Activated CD4-positive, alpha-beta memory T cell treated with anti-CD3 and anti-CD28 coated beads, Interleukin-2, amount 10 ng/mL, durations not matched to agents 7 days and 5 days (primary cell): ENCODE results near the gene CASKIN1. TPM values are rescaled to one million over a fixed set of nuclear protein-coding genes. Genes with fewer than 3 reads are reported as not detected.

ENCODE experiments used
- CTCF ChIA-PET: fragments of 350-600 bp; sonication (Branson Sonifier 250); formaldehyde crosslinking; loops from one replicate; lab custom pipeline; 2021; ENCODE audit warnings: antibody characterized with exemption, inconsistent platforms; lab: Charles Lee
- POLR2A ChIA-PET: fragments of 350-600 bp; sonication (Branson Sonifier 250); formaldehyde crosslinking; loops from one replicate; lab custom pipeline; 2021; ENCODE audit warnings: antibody characterized with exemption; lab: Charles Lee
- DNase-seq: peaks from one replicate; pipeline ENCODE4 v3.0.0-alpha.2; 2020
- H3K27ac Mint-ChIP-seq: one replicate; pipeline ENCODE4 v1.8.0; 2021; ENCODE audit warnings: mild to moderate bottlenecking, mixed read lengths
- H3K27me3 Mint-ChIP-seq: one replicate; pipeline ENCODE4 v1.8.0; 2021; ENCODE audit warnings: mixed read lengths
- H3K36me3 Mint-ChIP-seq: one replicate; pipeline ENCODE4 v1.8.0; 2021; ENCODE audit warnings: low read depth, mixed read lengths
- H3K4me1 Mint-ChIP-seq: one replicate; pipeline ENCODE4 v1.8.0; 2021; ENCODE audit warnings: mixed read lengths
- H3K4me3 Mint-ChIP-seq: one replicate; pipeline ENCODE4 v1.8.0; 2021; ENCODE audit warnings: mild to moderate bottlenecking, mixed read lengths
- H3K9me3 Mint-ChIP-seq: one replicate; pipeline ENCODE4 v1.8.0; 2021; ENCODE audit warnings: mixed read lengths
- total RNA-seq, 2 experiments: library from RNA; stranded (reverse); gene quantifications; one replicate each; pipeline ENCODE4 v1.2.3, GENCODE V29; 2021

The CASKIN1 gene
- total RNA-seq, 2 experiments from 2014 or later: 0.18 to 1.4 TPM

DNA sequence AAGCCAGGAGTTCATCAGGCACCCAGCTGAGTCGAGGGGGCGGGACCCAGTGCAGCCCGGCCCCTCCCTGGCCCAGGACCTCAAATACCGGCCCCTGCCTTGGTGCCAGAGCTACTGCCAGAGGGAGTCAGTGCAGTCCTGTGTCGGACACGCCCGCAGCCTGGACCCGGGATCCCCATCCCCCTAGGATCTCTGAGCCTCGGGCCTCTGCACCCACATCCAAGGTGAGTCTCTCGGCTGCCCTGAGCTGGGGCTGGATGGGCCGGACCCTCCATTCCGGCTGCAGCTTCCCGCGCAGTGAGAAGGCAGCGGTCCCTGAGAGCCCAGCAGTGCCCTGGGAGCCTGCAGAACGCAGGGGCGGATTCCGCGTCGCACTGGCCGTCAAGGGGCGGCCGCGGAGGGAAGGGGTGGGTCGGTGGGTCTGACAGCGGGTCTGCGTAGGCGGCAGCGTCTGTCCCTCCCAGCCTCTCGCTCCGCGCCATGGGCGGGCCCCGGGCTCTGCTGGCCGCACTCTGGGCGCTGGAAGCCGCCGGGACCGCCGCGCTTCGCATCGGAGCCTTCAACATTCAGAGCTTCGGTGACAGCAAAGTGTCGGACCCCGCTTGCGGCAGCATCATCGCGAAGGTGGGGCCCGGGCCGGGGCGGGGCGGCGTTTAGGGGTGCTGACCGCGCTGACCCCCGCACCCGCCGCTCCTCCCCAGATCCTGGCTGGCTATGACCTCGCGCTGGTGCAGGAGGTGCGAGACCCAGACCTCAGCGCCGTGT is 40.1 kb upstream of the CASKIN1 start, which contains the start of gene DNASE1L2:
Gene DNASE1L2 (plus strand): TSS at position 108 of the 765 bp plus-strand sequence. CDS start 373 bp downstream, at position 481.
- DNase-seq: no peak
- no peaks in the 10 kb centered on the region for H3K4me1 Mint-ChIP-seq
- no peaks in the 10 kb centered on the region for H3K27me3 Mint-ChIP-seq
- CTCF ChIA-PET: no interaction called here
- POLR2A ChIA-PET: interaction anchor here (0.8 to 2.5 kb wide), 3 partner anchors 11 to 22 kb away, joined by 3 to 11 read pairs (median 7); partner anchors contain the start of genes ECI1 and PGP
- H3K27ac Mint-ChIP-seq: no peak within 1 kb of the TSS
- H3K9me3 Mint-ChIP-seq: no peaks in the 10 kb centered on the region
- peaks cover 5% of the 10 kb centered on the region for H3K36me3 Mint-ChIP-seq
- H3K4me3 Mint-ChIP-seq: no peak within 1 kb of the TSS

DNA sequence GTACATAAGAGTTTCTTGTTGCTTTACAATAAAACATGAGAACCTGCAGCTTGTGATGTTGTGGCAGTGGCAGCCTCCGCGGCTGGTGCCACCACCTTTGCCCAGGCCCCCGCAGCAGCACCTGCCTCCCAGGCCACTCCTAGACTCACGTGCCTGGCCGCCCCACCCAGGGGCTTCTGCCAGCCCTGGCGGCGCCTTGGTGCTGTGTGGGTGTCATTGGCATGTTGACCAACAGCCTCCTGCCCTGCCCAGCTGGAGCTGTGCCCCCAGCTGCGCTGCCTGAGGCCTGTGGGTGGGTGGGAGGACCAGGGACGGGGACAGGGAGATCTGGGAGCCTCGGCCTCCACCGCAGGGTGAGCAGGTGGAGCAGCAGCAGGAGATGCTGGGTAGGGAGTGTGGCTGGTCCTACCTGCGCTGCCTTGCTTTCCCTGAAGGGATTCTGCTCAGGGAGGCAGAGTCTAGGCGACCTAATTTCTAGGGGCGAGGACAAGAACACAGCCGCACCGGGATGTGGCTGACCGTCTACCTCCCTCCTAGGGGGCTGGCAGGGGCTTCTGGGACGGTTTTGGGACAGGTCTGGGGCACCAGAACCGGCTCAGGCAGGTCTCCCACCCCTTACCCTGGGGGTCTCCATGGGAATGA is 39.4 kb upstream of the CASKIN1 start:
- Mint-ChIP-seq H3K4me3 (no peak overlapping the region), H3K27me3 (no peaks in the 10 kb centered on the region), H3K27ac (no peak overlapping the region), H3K9me3 (no peaks in the 10 kb centered on the region), H3K36me3 (peaks cover 5% of the 10 kb centered on the region), H3K4me1 (no peaks in the 10 kb centered on the region)
- POLR2A ChIA-PET: interaction anchor here (0.8 to 2.5 kb wide), 3 partner anchors 10 to 21 kb away, joined by 3 to 11 read pairs (median 7); partner anchors contain the start of genes ECI1 and PGP
- CTCF ChIA-PET: no interaction called here
- no peak for DNase-seq

DNA sequence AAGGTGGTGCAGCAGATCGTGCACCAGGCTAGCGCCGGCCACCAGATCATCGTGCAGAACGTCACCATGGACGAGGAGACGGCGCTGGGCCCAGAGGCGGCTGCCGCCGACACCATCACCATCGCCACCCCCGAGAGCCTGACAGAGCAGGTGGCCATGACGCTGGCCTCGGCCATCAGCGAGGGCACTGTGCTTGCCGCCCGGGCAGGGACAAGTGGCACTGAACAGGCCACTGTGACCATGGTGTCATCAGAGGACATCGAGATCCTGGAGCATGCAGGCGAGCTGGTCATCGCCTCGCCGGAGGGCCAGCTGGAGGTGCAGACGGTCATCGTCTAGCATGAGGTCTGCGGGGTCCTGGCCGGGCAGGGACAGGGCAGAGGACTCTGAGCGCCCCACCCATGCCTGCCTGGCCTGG is 38.8 kb upstream of the CASKIN1 start:
- Mint-ChIP-seq H3K27me3 (no peaks in the 10 kb centered on the region), H3K4me3 (no peak overlapping the region), H3K4me1 (no peaks in the 10 kb centered on the region), H3K36me3 (peaks cover 5% of the 10 kb centered on the region), H3K27ac (no peak overlapping the region), H3K9me3 (no peaks in the 10 kb centered on the region)
- ChIA-PET POLR2A (no interaction called here), CTCF (no interaction called here)
- DNase-seq: no peak

DNA sequence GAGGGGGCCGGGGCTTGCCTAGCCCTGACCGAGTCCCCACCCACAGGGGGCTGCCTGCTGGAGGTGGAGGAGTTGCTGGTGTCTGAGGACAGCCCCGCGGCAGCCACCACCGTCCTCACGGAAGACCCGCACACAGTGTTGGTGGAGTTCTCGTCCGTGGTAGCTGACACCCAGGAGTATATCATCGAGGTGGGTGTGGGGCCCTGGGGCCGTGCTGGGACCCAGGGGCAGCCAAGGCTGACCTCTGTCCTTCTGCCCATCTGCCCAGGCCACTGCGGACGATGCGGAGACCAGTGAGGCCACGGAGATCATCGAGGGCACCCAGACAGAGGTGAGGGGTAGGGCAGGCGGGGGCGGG is 38.4 kb upstream of the CASKIN1 start:
- POLR2A ChIA-PET: no interaction called here
- H3K4me1 Mint-ChIP-seq: no peaks in the 10 kb centered on the region
- no peak for DNase-seq
- H3K27ac Mint-ChIP-seq: no peak overlapping the region
- no peak overlapping the region for H3K4me3 Mint-ChIP-seq
- H3K36me3 Mint-ChIP-seq: peaks cover 9% of the 10 kb centered on the region
- H3K9me3 Mint-ChIP-seq: no peaks in the 10 kb centered on the region
- no peaks in the 10 kb centered on the region for H3K27me3 Mint-ChIP-seq
- CTCF ChIA-PET: no interaction called here

DNA sequence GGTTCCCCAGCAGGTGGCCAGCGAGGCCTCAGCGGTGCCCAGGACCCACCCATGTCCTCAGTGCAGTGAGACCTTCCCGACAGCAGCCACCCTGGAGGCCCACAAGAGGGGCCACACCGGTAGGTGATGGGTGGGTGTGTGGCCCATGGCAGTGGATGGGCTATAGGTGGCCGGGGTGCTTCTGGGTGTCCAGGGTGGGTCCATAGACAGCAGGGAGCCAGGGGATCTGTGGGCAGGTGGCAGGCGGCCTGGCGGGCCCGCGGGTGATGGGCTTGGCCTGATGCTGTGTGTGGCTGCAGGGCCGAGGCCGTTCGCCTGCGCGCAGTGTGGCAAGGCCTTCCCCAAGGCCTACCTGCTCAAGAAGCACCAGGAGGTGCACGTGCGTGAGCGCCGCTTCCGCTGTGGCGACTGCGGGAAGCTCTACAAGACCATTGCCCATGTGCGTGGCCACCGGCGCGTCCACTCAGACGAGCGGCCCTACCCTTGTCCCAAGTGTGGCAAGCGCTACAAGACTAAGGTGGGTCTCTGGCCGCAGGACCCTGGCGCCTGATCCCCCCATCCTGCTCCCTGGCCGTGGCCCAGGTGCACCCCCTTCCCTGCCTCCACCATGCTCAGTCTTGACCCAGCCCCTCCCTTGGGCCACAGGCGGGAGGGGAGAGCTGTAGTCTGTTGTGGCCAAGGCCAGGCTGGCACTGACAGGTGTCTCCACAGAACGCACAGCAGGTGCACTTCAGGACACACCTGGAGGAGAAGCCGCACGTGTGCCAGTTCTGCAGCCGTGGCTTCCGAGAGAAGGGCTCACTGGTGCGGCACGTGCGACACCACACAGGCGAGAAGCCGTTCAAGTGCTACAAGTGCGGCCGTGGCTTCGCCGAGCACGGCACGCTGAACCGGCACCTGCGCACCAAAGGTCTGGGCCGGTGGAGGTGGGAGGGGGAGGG is 37.7 kb upstream of the CASKIN1 start:
- DNase-seq: no peak
- Mint-ChIP-seq H3K27ac (no peak overlapping the region), H3K9me3 (no peaks in the 10 kb centered on the region), H3K36me3 (peaks cover 10% of the 10 kb centered on the region), H3K4me3 (no peak overlapping the region), H3K27me3 (no peaks in the 10 kb centered on the region), H3K4me1 (no peaks in the 10 kb centered on the region)
- CTCF ChIA-PET: no interaction called here
- POLR2A ChIA-PET: interaction anchor here (2.0 kb wide), 1 partner anchor 16 kb away, joined by 7 read pairs; no protein-coding TSS in a partner anchor

DNA sequence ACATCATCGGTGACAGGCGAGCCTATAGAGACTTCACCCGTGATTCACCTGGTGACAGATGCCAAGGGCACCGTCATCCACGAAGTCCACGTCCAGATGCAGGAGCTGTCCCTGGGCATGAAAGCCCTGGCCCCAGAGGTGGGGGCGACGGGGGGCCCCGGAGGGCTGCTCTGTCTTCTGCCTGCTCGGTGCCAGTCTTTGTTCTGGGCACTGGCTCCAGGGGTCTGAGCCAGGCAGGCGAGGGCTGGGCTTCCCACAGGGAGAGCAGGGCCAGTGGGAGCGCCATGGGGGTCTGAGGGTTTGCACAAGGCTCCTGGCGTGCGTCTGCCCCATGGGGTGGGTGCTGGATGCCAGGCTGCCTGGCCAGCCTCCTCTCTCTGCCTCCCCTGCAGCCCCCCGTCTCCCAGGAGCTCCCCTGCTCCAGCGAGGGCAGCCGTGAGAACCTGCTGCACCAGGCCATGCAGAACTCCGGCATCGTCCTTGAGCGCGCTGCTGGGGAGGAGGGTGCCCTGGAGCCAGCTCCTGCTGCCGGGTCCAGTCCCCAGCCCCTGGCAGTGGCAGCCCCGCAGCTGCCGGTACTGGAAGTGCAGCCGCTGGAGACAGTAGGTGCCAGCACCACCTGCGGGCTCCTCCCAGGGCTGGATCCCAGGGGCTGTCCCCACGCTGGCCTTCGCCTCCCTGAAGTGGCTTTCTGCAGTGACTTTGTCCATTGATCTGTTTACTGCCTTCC is 36.8 kb upstream of the CASKIN1 start:
- H3K27me3 Mint-ChIP-seq: no peaks in the 10 kb centered on the region

DNA sequence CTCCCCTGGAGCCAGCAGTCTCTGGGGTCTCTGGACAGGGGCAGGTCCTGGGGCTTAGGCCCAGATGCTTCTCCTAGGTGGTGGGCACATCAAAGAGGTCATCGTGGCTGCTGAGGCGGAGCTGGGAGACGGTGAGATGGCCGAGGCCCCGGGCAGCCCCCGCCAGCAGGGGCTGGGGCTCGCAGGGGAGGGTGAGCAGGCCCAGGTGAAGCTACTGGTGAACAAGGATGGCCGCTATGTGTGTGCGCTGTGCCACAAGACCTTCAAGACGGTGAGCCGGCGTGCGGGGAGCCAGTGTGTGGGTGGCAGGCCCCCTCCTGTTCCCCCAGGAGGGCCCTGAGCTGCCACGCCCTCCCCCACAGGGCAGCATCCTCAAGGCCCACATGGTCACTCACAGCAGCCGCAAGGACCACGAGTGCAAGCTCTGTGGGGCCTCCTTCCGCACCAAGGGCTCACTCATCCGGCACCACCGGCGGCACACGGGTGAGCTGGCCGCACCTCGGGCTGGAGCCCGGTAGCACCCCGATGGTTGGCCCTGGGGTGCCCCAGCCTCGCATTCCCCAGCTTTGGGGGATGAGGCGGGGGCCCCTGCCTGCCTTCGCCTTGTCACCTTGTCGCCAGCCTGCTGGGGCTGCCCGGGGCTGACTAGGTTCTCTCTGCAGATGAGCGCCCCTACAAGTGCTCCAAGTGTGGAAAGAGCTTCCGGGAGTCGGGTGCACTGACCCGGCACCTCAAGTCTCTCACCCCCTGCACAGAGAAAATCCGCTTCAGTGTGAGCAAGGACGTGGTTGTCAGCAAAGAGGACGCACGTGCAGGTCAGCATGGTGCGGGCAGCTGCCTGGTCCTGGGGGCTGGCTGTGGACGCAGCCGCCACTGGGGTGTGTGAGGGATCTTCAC is 35.9 kb upstream of the CASKIN1 start:
- Mint-ChIP-seq H3K27ac (no peak overlapping the region), H3K4me3 (no peak overlapping the region), H3K9me3 (no peaks in the 10 kb centered on the region), H3K27me3 (no peaks in the 10 kb centered on the region), H3K4me1 (no peaks in the 10 kb centered on the region), H3K36me3 (peaks cover 10% of the 10 kb centered on the region)
- DNase-seq: no peak
- CTCF ChIA-PET: no interaction called here
- POLR2A ChIA-PET: interaction anchor here (2.0 kb wide), 1 partner anchor 18 kb away, joined by 7 read pairs; no protein-coding TSS in a partner anchor

More for the DNA sequence above, 36.8 kb upstream of the CASKIN1 start:
- Mint-ChIP-seq H3K4me3 (no peak overlapping the region), H3K9me3 (no peaks in the 10 kb centered on the region), H3K27ac (no peak overlapping the region), H3K36me3 (peaks cover 10% of the 10 kb centered on the region), H3K4me1 (no peaks in the 10 kb centered on the region)
- DNase-seq: no peak
- ChIA-PET POLR2A (interaction anchor here (2.0 kb wide), 1 partner anchor 17 kb away, joined by 7 read pairs; no protein-coding TSS in a partner anchor), CTCF (no interaction called here)

DNA sequence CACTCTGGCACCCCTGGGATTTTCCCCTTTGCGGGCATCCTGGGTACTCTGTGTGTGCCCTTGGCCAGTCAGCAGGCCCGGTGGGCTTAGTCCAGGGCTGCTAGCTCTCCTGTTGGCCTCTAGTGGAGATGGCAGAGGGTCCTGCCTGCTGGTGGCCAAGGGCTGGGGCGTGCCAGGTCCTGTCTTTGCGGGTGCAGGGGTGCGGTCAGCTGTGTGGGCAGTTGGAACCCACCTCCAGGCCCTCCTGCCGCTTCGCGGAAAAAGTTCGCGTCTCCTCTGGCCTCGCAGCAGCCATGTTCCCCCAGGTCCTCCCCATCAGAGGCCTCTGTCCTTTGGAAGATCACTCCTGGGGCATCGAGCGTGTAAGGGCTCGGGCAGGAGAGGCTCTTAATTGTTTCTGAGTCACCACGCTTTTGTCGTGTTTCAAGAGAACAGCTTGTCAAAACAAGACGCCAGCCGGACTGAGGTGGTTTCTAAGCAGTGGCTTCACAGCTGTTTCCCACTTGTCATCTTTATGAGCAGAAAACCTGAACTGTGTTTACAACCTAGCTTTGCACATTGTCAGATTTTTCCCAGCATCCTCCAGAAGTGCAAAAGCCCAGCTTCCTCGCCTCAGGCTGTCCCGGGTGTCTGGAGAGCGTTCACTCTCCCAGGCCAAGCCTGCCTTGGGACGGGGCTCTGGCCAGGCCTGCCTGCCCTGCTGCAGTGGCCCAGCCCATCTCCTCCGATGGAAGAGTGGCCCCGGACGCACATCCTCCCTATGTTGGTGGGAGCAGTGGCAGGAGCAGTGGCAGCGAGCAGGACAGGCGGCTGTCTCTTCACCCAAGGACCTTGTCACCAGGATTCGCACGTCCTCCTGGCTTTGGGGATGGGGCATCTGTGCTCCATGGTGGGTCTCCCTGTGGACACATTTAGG is 34.9 kb upstream of the CASKIN1 start:
- Mint-ChIP-seq H3K36me3 (peaks cover 13% of the 10 kb centered on the region), H3K4me3 (no peak overlapping the region), H3K27ac (no peak overlapping the region), H3K4me1 (peaks cover 2% of the 10 kb centered on the region), H3K9me3 (no peaks in the 10 kb centered on the region), H3K27me3 (no peaks in the 10 kb centered on the region)
- ChIA-PET CTCF (no interaction called here), POLR2A (no interaction called here)
- DNase-seq: no peak

DNA sequence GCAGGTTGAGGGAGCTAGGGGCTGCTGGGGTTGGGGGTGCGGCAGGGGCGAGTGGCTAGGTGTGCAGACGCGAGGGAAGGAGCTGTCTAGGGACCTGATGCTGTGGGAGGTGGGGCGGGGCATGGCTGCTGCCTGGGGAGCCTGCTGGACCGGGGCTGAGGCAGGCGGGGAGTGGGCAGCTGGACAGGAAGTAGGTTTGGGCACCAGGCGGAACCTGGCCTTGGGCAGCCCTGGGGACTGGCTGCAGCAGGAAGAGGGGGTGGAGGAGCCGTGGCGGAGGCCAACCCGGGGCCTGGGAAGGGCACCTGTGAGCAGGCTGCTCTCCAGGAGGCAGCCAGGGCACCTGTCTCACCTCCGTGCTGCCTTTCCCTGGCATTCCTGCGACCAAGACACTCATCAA is 34.0 kb upstream of the CASKIN1 start:
- Mint-ChIP-seq H3K36me3 (peaks cover 13% of the 10 kb centered on the region), H3K4me1 (peaks cover 7% of the 10 kb centered on the region), H3K9me3 (no peaks in the 10 kb centered on the region), H3K27ac (no peak overlapping the region), H3K4me3 (no peak overlapping the region), H3K27me3 (no peaks in the 10 kb centered on the region)
- no peak for DNase-seq
- ChIA-PET POLR2A (no interaction called here), CTCF (no interaction called here)

DNA sequence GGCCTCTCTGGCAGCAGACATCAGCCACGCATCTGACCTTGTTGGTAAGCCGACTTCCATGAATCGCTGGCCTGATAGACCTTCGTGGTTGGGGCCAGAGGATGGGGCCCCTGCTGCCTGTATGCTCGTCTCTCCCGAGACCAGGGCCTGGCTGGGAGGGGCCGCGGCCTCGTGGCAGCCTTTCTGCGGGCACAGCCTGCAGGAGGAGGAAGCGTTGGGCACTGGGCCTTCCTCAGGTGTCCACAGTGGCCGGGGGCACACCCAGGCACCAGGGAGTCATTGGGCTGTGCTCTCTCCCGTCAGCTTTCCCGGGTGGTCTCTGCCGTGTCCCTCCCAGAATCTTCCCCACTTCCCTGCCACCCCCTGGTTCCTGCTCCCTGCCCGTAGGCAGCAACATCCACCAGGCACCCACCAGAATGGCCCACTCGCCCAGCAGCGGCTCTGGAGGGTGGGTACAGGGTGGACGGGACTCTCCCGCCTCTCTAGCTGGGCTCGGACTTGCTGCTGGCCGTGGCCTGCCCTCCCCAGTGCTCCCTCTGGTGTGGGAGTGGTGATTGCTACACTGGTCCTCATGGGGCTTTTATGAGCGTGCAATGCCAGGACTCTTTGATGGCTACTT is 33.3 kb upstream of the CASKIN1 start:
- Mint-ChIP-seq H3K36me3 (peaks cover 11% of the 10 kb centered on the region), H3K9me3 (no peaks in the 10 kb centered on the region), H3K27me3 (no peaks in the 10 kb centered on the region), H3K4me1 (peaks cover 11% of the 10 kb centered on the region), H3K27ac (no peak overlapping the region), H3K4me3 (no peak overlapping the region)
- no peak for DNase-seq
- ChIA-PET CTCF (no interaction called here), POLR2A (no interaction called here)
